ENCODE measurements around the gene MAP7D1.
"Not testable (repeated sequence)": the region's sequence is repeated elsewhere in the genome, so short reads cannot be mapped to it uniquely, and the experiment has no call there.

MAP7D1 gene

GRCh38 chr1:36153476-36153875 lies 2.5 kb upstream of the MAP7D1 start:
- TF ChIP-seq, protein P1, sequence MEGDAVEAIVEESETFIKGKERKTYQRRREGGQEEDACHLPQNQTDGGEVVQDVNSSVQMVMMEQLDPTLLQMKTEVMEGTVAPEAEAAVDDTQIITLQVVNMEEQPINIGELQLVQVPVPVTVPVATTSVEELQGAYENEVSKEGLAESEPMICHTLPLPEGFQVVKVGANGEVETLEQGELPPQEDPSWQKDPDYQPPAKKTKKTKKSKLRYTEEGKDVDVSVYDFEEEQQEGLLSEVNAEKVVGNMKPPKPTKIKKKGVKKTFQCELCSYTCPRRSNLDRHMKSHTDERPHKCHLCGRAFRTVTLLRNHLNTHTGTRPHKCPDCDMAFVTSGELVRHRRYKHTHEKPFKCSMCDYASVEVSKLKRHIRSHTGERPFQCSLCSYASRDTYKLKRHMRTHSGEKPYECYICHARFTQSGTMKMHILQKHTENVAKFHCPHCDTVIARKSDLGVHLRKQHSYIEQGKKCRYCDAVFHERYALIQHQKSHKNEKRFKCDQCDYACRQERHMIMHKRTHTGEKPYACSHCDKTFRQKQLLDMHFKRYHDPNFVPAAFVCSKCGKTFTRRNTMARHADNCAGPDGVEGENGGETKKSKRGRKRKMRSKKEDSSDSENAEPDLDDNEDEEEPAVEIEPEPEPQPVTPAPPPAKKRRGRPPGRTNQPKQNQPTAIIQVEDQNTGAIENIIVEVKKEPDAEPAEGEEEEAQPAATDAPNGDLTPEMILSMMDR (IDR thresholded peaks at IDR 0.05; ENCODE audit: low read depth, low read length): no peak
- no peak for DNase-seq (ENCODE audit: extremely low read depth, low read depth)

DNA sequence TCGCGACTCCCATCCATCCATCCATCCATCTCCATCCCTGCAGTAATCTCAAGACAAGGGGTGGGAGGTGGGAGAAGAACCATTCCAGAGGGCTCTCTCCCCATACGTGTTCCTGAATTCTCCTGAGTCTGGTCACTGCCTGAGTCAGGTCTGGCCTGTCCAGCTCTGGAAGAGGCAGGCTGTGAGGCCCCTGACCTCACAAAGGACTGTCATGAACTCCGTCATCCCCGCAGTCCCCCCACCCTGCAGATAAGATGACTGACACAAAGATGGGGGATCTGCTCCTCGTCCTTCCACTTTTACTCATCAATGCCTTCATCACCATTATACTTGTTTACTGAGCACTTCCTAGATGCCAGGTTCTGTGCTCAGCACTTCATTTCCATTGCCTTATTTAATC lies 1.6 kb upstream of the MAP7D1 start:
- TF ChIP-seq, protein P1 (IDR thresholded peaks at IDR 0.05; ENCODE audit: low read depth, low read length): no peak
- DNase-seq (ENCODE audit: extremely low read depth, low read depth): no peak

DNA sequence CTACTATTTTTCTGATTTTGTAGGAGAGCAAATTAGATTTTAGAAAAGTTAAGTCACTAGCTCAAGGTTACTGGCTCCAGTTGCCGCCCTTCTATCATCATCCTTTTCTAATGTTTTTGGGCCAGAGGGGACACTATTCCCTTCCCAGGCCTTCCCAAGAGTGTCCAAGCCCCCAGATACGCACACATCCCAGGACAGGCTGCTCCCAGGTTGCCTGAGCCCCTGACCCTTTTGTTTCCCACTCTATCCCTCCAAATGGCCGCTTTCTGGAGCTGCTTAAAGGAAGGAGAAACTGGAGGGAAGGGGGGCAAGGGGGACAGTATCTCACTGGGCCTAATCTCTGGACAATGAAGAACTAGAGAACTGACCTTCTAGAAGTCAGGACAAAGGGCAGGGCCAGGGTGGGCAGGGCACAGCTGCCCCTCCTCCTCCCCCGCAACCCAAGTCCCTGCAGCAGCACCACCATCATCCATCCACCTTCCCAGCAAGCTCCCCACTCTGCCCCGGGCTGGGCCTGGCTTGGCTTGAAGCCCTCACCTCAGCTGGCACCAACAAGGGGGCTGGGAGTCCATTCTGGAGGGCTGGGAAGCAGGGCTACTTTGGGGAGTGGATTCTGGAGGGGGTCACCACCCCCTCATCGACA lies 1.1 kb upstream of the MAP7D1 start:
- TF ChIP-seq, protein P1 (IDR thresholded peaks at IDR 0.05; ENCODE audit: low read depth, low read length): no peak
- no peak for DNase-seq (ENCODE audit: extremely low read depth, low read depth)

DNA sequence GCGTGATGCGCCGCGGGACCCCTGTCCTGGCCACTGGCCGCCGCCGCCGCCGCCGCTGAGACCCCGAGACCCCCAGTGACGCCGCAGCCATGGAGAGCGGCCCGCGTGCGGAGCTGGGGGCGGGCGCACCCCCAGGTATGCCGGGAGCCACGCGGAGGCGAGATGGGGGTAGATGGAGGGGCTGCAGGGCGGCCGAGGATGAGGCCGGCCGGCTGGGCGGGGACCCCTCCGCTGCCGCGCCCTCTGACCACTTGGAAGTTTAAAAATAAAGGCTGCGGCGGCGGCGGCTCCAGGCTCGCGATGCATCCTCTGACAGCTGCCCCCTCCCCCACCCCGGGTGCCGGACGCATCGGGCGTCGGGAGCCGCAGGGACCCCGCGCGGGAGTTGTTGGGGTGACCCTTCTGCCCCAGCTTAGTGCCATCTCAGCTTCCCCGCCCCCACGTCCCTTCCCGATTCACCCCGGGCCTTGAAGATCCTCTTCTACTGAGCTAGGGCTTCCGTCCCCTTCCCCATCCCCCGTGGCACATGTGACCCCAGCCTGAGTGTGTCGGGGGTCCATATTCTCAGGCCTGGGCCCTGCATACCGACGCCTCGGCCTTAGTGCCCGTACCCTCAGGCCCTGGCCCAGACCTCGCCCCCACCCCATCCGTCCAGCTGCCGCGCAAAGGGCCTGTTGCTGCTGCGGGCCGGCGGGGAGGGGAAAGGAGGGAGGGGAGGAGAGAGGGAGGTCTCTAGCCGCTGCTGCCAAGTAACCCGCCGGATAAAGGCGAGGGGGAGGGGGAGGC lies 562 bp downstream of the MAP7D1 start:
- TF ChIP-seq, protein P1 (IDR thresholded peaks at IDR 0.05; ENCODE audit: low read depth, low read length): no peak

DNA sequence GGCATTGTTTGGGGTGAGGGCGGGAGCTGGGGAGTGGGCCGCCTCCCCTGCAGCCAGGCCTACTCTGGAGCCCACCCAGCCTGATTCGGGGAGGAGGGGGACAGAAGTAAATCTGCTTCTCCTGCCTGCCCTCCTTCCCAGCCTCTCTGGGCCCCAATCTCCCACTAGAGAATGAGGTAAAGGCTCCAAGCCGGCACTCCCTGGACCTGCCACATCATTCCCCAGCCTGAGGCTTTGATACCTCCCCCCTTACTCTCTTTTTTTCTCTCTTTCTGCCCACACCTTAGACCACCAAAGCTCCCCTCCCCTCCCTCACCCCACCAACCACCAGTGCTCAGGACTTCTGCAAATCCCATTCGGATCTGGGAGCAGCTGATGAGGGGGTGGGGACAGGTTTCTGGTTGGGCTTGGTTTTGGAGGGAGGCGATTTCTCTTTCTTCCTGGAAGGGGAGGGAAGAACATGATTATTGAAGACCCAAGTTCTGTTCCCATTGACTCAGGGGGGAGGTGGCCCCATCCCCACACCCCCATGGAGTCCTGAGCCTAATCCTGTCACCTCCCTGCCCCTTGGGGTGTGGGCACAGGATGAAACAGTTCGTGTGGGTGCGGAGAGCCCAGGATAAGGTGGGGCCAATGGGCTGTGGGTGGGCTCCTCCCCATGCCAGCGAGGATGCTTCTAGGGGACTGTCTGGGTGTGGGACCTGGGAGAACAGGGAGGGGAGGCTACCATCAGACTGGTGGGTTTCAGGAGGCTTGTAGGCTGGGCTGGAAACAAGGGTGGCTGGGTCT lies 1.3 kb downstream of the MAP7D1 start:
- no peak for DNase-seq (ENCODE audit: extremely low read depth, low read depth)

More for the DNA sequence above, 562 bp downstream of the MAP7D1 start:
- no peak for DNase-seq (ENCODE audit: extremely low read depth, low read depth)

GRCh38 chr1:36157973-36158826 lies 2.2 kb downstream of the MAP7D1 start:
- TF ChIP-seq, protein P1 (IDR thresholded peaks at IDR 0.05; ENCODE audit: low read depth, low read length): no peak

More for the DNA sequence above, 1.3 kb downstream of the MAP7D1 start:
- TF ChIP-seq, protein P1 (IDR thresholded peaks at IDR 0.05; ENCODE audit: low read depth, low read length): no peak

DNA sequence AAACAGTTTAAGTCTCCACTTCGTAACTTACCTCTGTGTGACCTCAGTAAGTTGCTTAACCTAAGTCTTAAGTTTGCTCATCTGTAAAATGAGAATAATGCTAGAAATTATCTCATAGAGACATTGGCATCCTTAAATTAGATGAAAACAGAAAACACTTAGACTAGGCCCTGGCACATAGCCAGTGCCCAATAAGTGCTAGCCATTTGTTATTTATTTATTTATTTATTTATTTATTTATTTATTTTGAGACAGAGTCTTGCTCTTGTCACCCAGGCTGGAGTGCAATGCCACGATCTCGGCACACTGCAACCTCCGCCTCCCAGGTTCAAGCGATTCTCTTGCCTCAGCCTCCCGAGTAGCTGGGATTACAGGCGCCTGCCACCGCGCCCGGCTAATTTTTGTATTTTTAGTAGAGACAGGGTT lies 2.9 kb downstream of the MAP7D1 start:
- not testable (repeated sequence) for DNase-seq (ENCODE audit: extremely low read depth, low read depth)

More at GRCh38 chr1:36157973-36158826, 2.2 kb downstream of the MAP7D1 start:
- no peak for DNase-seq (ENCODE audit: extremely low read depth, low read depth)
